ENCODE results near the gene NAV2.
A peak's percentile ranks its signal among the peaks of the same experiment; 100 is the strongest.

NAV2 gene

DNA sequence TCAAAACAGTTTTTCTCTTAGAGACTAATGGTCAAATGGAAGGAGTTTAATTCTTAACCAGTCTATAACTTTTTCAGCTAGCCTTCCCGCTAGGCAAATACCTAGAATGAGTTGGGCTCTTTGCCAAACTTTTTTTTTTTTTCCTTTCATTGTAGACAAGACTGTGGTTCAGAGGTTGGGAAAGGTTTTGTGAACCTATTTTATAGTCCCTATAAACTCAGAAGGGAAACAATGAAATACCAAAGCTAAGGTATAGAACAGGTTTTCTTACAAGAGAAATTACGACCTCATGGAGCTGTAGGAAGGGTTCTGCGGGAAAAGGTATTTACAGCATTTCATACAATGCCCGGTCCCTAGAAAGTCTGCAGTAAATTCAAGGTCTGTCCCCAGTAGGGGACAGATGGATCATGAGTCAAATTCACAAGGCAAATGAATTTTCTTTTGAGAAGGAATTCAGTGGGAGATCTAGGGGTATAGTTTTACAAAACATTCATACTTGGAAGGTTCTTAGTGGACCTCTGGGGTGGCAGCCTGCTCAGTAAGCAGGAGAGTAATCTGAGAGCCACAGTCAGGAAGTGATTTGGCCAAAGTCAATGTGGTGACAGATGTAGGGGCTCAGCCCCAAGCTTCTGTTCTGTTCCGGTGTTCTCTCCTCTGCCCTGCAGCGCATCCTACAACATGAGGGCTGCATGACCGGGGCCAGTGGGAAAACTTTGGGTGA lies 300.9 kb downstream of the NAV2 start:
- Histone ChIP-seq H3K4me1 (ENCODE audit: insufficient read depth, low read length) (peaks cover 37% of the 10 kb centered on the region), H3K9ac (ENCODE audit: low read depth, low read length) (no peak overlapping the region), H3K9me3 (ENCODE audit: control insufficient read depth, insufficient read depth, low read length) (no peaks in the 10 kb centered on the region), H3K36me3 (ENCODE audit: insufficient read depth, low read length) (no peaks in the 10 kb centered on the region)

GRCh38 chr11:20014067-20014402 lies 301.4 kb downstream of the NAV2 start:
- H3K9me3 ChIP-seq (ENCODE audit: control insufficient read depth, insufficient read depth, low read length) = no peaks in the 10 kb centered on the region
- no peak overlapping the region for H3K9ac ChIP-seq (ENCODE audit: low read depth, low read length)
- no peaks in the 10 kb centered on the region for H3K36me3 ChIP-seq (ENCODE audit: insufficient read depth, low read length)
- peaks cover 37% of the 10 kb centered on the region for H3K4me1 ChIP-seq (ENCODE audit: insufficient read depth, low read length)

- no peak overlapping the region for H3K9ac ChIP-seq (ENCODE audit: low read depth, low read length)
- no peaks in the 10 kb centered on the region for H3K9me3 ChIP-seq (ENCODE audit: control insufficient read depth, insufficient read depth, low read length)
- no peaks in the 10 kb centered on the region for H3K36me3 ChIP-seq (ENCODE audit: insufficient read depth, low read length)
- H3K4me1 ChIP-seq (ENCODE audit: insufficient read depth, low read length) = peaks cover 32% of the 10 kb centered on the region
Measured at GRCh38 chr11:20015101-20015500, 302.5 kb downstream of the NAV2 start.

DNA sequence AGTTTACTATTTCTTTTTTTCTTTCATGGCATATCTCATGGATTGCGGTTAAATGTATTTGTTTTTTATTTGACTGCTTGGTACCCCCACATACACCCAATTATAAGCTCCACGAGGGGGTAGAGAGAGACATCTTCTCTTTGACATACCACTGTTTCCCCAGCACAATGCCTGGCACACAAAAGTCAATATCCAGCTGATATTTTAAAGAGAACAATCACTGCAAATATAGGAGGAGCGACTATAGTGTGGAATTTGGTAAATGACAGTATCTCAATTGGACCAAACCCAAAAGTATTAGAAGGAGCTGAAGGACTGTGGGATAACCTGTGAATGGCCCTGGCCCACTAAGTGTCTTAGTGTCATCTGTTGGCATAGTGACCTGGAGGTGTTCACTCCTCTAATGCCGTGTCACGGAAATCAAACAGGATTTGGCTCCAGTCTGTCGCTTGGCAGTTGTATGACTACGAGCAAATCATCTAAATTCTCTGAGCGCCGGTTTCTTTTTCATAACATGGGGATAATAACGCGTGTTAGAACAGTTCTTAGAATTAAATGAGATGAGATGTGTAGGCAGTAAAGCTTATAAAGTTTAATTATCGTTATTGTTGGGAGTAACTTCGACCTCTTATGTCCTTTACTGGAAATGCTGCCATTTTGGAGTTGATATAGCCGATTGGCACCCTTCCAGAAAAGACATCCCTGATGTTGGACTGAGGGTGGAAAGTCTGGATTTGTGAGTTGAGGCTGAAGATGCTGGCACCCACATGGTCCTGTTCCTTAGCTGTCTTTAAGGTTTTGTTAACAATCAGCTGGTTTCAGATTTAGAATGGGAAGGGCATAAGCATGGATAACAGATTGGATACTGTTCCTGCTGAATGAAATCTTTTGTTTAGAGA lies 303.1 kb downstream of the NAV2 start:
- H3K9ac ChIP-seq (ENCODE audit: low read depth, low read length) = no peak overlapping the region
- no peaks in the 10 kb centered on the region for H3K36me3 ChIP-seq (ENCODE audit: insufficient read depth, low read length)
- H3K4me1 ChIP-seq (ENCODE audit: insufficient read depth, low read length) = peaks cover 26% of the 10 kb centered on the region
- H3K9me3 ChIP-seq (ENCODE audit: control insufficient read depth, insufficient read depth, low read length) = no peaks in the 10 kb centered on the region

GRCh38 chr11:20016526-20016925 lies 303.9 kb downstream of the NAV2 start:
- Histone ChIP-seq H3K9me3 (ENCODE audit: control insufficient read depth, insufficient read depth, low read length) (no peaks in the 10 kb centered on the region), H3K36me3 (ENCODE audit: insufficient read depth, low read length) (no peaks in the 10 kb centered on the region), H3K4me1 (ENCODE audit: insufficient read depth, low read length) (peaks cover 25% of the 10 kb centered on the region), H3K9ac (ENCODE audit: low read depth, low read length) (no peak overlapping the region)

DNA sequence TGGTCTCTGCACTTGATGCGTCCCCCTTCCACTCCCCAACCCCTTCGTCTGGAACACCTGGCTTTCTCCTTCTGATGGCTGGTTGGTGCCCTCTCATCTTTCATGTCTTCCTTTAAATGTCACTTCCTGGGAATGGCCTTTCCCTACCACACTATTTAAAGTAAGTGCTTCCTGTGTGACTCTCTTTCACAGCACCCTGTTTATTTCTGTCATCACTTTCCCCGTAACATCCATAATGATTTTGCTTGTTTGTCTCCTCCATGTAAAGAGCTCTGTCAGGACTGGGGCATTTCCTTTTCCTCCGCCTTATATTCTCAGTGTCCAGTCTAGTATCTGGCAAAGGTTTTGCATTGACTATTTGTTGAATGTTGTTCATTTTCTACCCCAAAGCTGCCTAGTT lies 304.7 kb downstream of the NAV2 start:
- Histone ChIP-seq H3K9me3 (ENCODE audit: control insufficient read depth, insufficient read depth, low read length) (no peaks in the 10 kb centered on the region), H3K9ac (ENCODE audit: low read depth, low read length) (no peak overlapping the region), H3K4me1 (ENCODE audit: insufficient read depth, low read length) (peaks cover 28% of the 10 kb centered on the region), H3K36me3 (ENCODE audit: insufficient read depth, low read length) (no peaks in the 10 kb centered on the region)

GRCh38 chr11:20020198-20020597 lies 307.6 kb downstream of the NAV2 start:
- Histone ChIP-seq H3K9me3 (ENCODE audit: control insufficient read depth, insufficient read depth, low read length) (no peaks in the 10 kb centered on the region), H3K9ac (ENCODE audit: low read depth, low read length) (no peak overlapping the region), H3K4me1 (ENCODE audit: insufficient read depth, low read length) (peaks cover 42% of the 10 kb centered on the region), H3K36me3 (ENCODE audit: insufficient read depth, low read length) (no peaks in the 10 kb centered on the region)

DNA sequence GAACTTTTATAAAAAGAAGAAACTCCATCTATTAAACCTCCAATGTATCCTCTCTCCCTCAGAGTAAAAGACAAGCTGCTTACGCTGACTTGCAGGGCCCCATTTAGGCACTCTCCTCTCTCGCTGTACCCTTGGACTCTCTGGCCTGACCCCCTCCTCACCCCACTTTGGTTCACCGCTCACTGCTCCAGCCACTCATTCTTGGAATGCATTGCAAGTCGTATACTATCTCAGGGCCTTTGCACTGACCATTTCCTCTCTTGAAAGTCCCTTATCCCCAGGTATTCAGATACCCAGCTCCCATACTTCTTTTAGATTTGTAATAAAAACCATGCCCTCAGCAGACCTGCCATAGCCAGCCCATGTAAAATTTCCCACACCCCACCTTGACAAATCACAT lies 308.1 kb downstream of the NAV2 start:
- Histone ChIP-seq H3K4me1 (ENCODE audit: insufficient read depth, low read length) (peaks cover 47% of the 10 kb centered on the region), H3K36me3 (ENCODE audit: insufficient read depth, low read length) (no peaks in the 10 kb centered on the region), H3K9me3 (ENCODE audit: control insufficient read depth, insufficient read depth, low read length) (no peaks in the 10 kb centered on the region), H3K9ac (ENCODE audit: low read depth, low read length) (no peak overlapping the region)

GRCh38 chr11:20021212-20021611 lies 308.6 kb downstream of the NAV2 start:
- Histone ChIP-seq H3K9ac (ENCODE audit: low read depth, low read length) (no peak overlapping the region), H3K4me1 (ENCODE audit: insufficient read depth, low read length) (peaks cover 48% of the 10 kb centered on the region), H3K36me3 (ENCODE audit: insufficient read depth, low read length) (no peaks in the 10 kb centered on the region), H3K9me3 (ENCODE audit: control insufficient read depth, insufficient read depth, low read length) (no peaks in the 10 kb centered on the region)

- no peaks in the 10 kb centered on the region for H3K9me3 ChIP-seq (ENCODE audit: control insufficient read depth, insufficient read depth, low read length)
- H3K9ac ChIP-seq (ENCODE audit: low read depth, low read length) = peak overlapping the region; percentile 16; the same call in 1 of the 2 replicates
Measured at GRCh38 chr11:20021771-20022362, 309.2 kb downstream of the NAV2 start.

DNA sequence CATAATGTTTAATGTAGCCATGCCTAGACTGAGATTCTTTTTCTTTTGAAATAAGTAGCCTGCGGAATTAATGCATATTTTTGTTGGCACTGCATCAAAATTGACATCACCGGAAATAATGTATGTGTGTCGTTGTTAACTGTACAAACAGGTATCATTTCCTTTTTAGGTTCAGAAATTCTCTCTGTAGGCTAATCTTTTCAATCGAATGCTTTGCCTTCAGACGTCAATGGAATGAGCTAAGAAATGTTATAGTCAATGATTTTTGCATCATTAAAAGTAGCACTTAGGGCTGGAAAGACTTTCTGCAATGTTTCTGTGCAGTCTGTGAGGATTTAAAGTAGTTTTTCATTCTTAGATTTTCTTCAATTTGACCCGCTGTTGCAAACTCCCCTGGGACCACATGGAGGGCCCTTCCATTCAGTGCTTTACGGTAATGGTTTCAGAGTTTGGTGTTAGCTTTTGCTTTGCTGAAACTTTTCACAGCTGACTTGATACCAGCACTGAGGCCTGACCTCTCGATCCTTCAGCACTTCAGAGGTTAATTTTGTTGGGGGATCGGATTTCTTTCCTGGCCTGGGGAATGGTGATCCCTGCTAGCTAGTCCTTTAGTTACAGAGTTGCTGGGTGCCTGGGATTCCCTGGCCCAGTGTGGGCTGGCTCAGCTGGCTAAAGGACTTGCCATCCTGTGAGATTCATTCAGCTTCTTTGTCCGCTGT lies 309.9 kb downstream of the NAV2 start:
- H3K4me1 ChIP-seq (ENCODE audit: insufficient read depth, low read length) = peaks cover 43% of the 10 kb centered on the region
- no peaks in the 10 kb centered on the region for H3K9me3 ChIP-seq (ENCODE audit: control insufficient read depth, insufficient read depth, low read length)
- H3K36me3 ChIP-seq (ENCODE audit: insufficient read depth, low read length) = no peaks in the 10 kb centered on the region
- H3K9ac ChIP-seq (ENCODE audit: low read depth, low read length) = peak overlapping the region; percentile 65

More at GRCh38 chr11:20021771-20022362, 309.2 kb downstream of the NAV2 start:
- Histone ChIP-seq H3K36me3 (ENCODE audit: insufficient read depth, low read length) (no peaks in the 10 kb centered on the region), H3K4me1 (ENCODE audit: insufficient read depth, low read length) (peaks cover 49% of the 10 kb centered on the region)

DNA sequence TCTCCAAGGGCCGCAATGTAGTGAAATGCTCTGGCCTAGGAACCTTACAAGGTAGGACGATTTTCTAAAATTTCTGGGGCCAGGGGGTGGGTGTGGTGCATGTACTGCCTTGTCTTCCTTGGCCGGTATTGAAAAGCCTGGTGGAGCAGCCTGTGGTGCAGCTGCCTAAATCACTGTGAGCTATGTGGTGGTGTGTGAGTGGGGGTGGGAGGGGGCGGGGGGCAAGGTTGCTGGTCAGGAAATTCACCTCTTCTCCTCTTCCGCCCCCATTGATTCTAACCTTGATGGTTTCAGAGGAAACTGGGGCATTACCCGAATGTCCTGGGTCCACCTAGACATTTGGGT lies 310.4 kb downstream of the NAV2 start:
- H3K9me3 ChIP-seq (ENCODE audit: control insufficient read depth, insufficient read depth, low read length) = no peaks in the 10 kb centered on the region
- H3K4me1 ChIP-seq (ENCODE audit: insufficient read depth, low read length) = peaks cover 45% of the 10 kb centered on the region
- no peaks in the 10 kb centered on the region for H3K36me3 ChIP-seq (ENCODE audit: insufficient read depth, low read length)
- peak overlapping the region; percentile 65 for H3K9ac ChIP-seq (ENCODE audit: low read depth, low read length)

DNA sequence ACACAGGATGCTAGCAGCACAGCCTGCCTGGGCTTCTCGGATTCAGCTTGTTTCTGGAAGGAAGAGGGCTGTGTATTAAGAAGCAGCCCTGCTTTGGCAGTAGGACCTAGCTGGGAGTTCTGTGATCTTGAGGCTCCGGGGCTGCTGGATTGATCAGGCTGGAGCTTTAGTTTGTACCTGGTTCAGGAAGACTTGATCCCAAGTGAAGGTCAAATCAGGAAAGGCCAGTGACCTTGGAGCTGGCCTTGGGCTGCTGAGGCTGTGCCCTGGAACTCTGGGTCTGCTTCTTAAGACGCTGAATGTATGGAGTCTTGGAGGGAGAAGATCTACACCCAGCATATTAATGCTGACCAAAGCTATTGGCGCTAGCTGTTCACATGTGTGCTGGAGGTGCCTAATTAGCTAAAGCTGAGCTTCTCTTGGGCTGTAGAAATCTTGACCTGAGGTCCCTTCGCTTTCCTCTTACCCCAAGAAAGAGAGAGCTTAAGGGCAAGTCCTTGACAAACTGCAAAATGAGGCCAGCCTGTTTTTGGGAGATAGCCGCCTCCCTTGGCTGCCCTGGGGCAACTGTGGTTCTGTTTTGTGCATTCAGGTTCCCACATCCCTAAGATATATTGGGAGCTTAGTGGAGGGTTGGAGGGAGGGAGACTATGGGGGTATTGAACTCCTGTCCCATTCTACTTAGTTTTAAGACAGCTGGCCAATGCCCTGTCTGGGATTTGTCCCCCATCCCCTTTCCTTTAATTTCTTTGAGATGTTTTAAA lies 311.7 kb downstream of the NAV2 start:
- peaks cover 53% of the 10 kb centered on the region for H3K4me1 ChIP-seq (ENCODE audit: insufficient read depth, low read length)
- H3K9ac ChIP-seq (ENCODE audit: low read depth, low read length) = peak overlapping the region; percentile 65
- H3K9me3 ChIP-seq (ENCODE audit: control insufficient read depth, insufficient read depth, low read length) = no peaks in the 10 kb centered on the region
- no peaks in the 10 kb centered on the region for H3K36me3 ChIP-seq (ENCODE audit: insufficient read depth, low read length)

Measured in ES-I3 (cell line).